Muscle of leg (tissue), 16 donors: ENCODE data around the gene NUTM2G. TPM values are rescaled to one million over a fixed set of nuclear protein-coding genes. Genes with fewer than 3 reads are reported as not detected.
"Not testable (repeated sequence)": the region's sequence is repeated elsewhere in the genome, so short reads cannot be mapped to it uniquely, and the experiment has no call there.

ENCODE experiments used
- DNase-seq: peaks from one replicate; pipeline ENCODE4 v3.0.0; 2013
- H3K27ac ChIP-seq: one replicate; pipeline ENCODE4 v1.5.1; 2013; ENCODE audit warnings: mild to moderate bottlenecking, low read length, control low read depth
- H3K27me3 ChIP-seq: one replicate; pipeline ENCODE4 v1.6.1; 2013; ENCODE audit warnings: low read length; ENCODE audit not compliant: control insufficient read depth, insufficient read depth
- H3K36me3 ChIP-seq: one replicate; pipeline ENCODE4 v1.6.1; 2013; ENCODE audit warnings: low read length; ENCODE audit not compliant: control insufficient read depth, insufficient read depth
- H3K4me1 ChIP-seq: one replicate; pipeline ENCODE4 v1.6.1; 2013; ENCODE audit warnings: low read length; ENCODE audit not compliant: control insufficient read depth, insufficient read depth
- H3K4me3 ChIP-seq: one replicate; pipeline ENCODE4 v1.5.1; 2013; ENCODE audit warnings: low read length, control low read depth
- H3K9me3 ChIP-seq: replicated peaks from 2 replicates; pipeline ENCODE4 v1.6.1; 2013; ENCODE audit warnings: low read depth, low read length; ENCODE audit not compliant: control insufficient read depth
- WGBS: methylation state at CpG from one replicate; pipeline ENCODE4 v1.1.5; 2013; ENCODE audit warnings: missing lambda C conversion rate; ENCODE audit not compliant: insufficient coverage; 5-methylcytosine and 5-hydroxymethylcytosine counted together
- long read RNA-seq, 11 donors: transcript quantifications; one replicate each; lab custom pipeline, GENCODE V29; 2026
- polyA plus RNA-seq, 8 donors: library from polyadenylated mRNA; unstranded; fragments of 120-200 nt; gene quantifications; one replicate each; pipeline versions ENCODE4 v1.2.1 to v1.2.3, GENCODE V29; 2013; ENCODE audit warnings: inconsistent platforms in 1 of 8, low replicate concordance in 1 of 8; ENCODE audit not compliant: insufficient read length in 8 of 8, insufficient read depth in 1 of 8
- total RNA-seq: library from RNA; stranded (reverse); fragments of 120-200 nt; gene quantifications from one replicate; pipeline ENCODE4 v1.2.4, GENCODE V29; 2013

Gene NUTM2G, protein sequence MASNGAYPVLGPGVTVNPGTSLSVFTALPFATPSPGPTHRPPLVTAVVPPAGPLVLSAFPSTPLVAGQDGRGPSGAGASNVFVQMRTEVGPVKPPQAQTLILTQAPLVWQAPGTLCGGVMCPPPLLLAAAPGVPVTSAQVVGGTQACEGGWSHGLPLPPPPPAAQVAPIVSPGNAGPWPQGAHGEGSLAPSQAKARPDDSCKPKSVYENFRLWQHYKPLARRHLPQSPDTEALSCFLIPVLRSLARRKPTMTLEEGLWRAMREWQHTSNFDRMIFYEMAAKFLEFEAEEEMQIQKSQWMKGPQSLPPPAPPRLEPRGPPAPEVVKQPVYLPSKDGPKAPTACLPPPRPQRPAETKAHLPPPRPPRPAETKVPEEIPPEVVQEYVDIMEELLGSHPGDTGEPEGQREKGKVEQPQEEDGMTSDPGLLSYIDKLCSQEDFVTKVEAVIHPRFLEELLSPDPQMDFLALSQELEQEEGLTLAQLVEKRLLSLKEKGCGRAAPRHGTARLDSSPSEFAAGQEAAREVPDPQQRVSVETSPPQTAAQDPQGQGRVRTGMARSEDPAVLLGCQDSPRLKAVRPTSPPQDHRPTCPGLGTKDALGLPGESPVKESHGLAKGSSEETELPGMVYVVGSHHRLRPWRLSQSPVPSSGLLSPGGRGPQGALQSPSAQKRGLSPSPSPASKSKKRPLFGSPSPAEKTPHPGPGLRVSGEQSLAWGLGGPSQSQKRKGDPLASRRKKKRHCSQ
- total RNA-seq (not detected), polyA plus RNA-seq (1 to 10 TPM in 3 of 8 donors, under 1 TPM in 5; 0.28 to 1.5 (median 0.65) TPM)
- long read RNA-seq, donor 1: 0 reads
- long read RNA-seq, donor 2: 0 reads
- long read RNA-seq, donor 3: 0 reads
- long read RNA-seq, donor 4: 0 reads
- long read RNA-seq, donor 5: 0 reads
- long read RNA-seq, donor 6, partial matches to known transcripts: 5 of 12 reads
- long read RNA-seq, donor 6, other reads (novel, unspliced or antisense): 7 of 12 reads
- long read RNA-seq, donor 7: 0 reads
- long read RNA-seq, donor 8: 0 reads
- long read RNA-seq, donor 9: 0 reads
- long read RNA-seq, donor 10: 0 reads
- long read RNA-seq, donor 11: 0 reads

DNA sequence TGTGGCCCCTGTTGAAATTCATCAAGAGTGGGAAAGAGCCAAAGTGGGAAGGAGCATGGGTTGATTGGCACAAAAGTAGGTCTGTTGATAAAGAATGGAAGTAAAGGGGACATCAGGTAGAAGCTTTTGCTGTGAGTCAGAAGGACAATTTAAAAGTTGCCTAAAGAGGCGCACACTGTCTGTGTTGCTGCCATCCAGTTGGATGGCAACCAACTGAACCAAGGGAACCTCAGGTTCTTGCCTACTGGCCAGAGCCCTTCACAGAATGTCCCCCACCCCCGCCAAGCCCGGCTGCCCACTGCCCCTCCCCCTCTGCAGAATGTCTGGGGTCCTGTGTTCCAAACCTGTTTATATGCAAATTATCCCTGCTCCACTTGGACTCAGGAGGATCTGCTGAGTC is at the start of gene NUTM2G:
NUTM2G (plus strand) TSS at position 301 of the 400 bp plus-strand sequence. CDS start 182 bp downstream, outside the sequence.
- H3K36me3 ChIP-seq, H3K4me1 ChIP-seq, H3K4me3 ChIP-seq, H3K27ac ChIP-seq, H3K9me3 ChIP-seq, H3K27me3 ChIP-seq, DNase-seq: not testable (repeated sequence)
- no CpG with 5 or more reads among the region's 3 CpGs for WGBS

GRCh38 chr9:96883922-96884321 is 44.7 kb upstream of the NUTM2G start:
- no CpG with 5 or more reads among the region's 1 CpG for WGBS
- Histone ChIP-seq H3K27ac (no peak overlapping the region), H3K9me3 (no peaks in the 10 kb centered on the region), H3K4me3 (no peak overlapping the region), H3K27me3 (peaks cover 6% of the 10 kb centered on the region), H3K4me1 (no peaks in the 10 kb centered on the region), H3K36me3 (no peaks in the 10 kb centered on the region)
- DNase-seq: no peak

GRCh38 chr9:96884443-96884842 is 44.2 kb upstream of the NUTM2G start:
- Histone ChIP-seq H3K4me3 (no peak overlapping the region), H3K36me3 (no peaks in the 10 kb centered on the region), H3K9me3 (no peaks in the 10 kb centered on the region), H3K27ac (no peak overlapping the region), H3K4me1 (no peaks in the 10 kb centered on the region), H3K27me3 (peaks cover under 1% of the 10 kb centered on the region)
- DNase-seq: no peak
- no CpG with 5 or more reads among the region's 2 CpGs for WGBS

DNA sequence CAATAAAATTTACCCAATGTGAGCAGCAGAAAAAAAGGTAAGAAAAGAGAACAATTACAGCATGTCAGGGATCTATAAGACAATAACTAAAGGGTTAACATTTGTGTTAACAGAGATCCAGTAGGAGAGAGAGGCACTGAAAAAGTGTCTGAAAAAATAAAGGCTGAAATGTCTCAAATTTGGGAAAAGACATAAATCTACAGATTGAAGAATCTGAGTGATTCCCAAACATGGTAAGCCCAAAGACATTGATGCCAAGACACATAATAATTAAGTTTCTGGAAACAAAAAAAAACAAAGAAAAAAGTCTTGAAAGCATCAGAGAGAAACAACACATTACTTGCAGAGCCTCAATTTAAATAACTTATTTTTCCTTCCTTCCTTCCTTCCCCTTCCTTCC is 43.2 kb upstream of the NUTM2G start:
- DNase-seq: no peak
- H3K4me1 ChIP-seq: no peaks in the 10 kb centered on the region
- H3K9me3 ChIP-seq: no peaks in the 10 kb centered on the region
- H3K27ac ChIP-seq: no peak overlapping the region
- no peaks in the 10 kb centered on the region for H3K36me3 ChIP-seq
- H3K4me3 ChIP-seq: no peak overlapping the region
- no peaks in the 10 kb centered on the region for H3K27me3 ChIP-seq

GRCh38 chr9:96888591-96888990 is 40.1 kb upstream of the NUTM2G start:
- H3K9me3 ChIP-seq: no peaks in the 10 kb centered on the region
- peaks cover 6% of the 10 kb centered on the region for H3K36me3 ChIP-seq
- 95% methylated on average over 3 of the region's 4 CpGs for WGBS
- DNase-seq: no peak
- H3K4me1 ChIP-seq: no peaks in the 10 kb centered on the region
- no peaks in the 10 kb centered on the region for H3K27me3 ChIP-seq
- no peak overlapping the region for H3K4me3 ChIP-seq
- no peak overlapping the region for H3K27ac ChIP-seq

GRCh38 chr9:96892131-96892530 is 36.5 kb upstream of the NUTM2G start:
- H3K36me3 ChIP-seq: peaks cover 22% of the 10 kb centered on the region
- H3K27ac ChIP-seq: no peak overlapping the region
- DNase-seq: no peak
- H3K27me3 ChIP-seq: no peaks in the 10 kb centered on the region
- H3K9me3 ChIP-seq: no peaks in the 10 kb centered on the region
- 98% methylated on average over 5 of the region's 7 CpGs for WGBS
- no peak overlapping the region for H3K4me3 ChIP-seq
- no peaks in the 10 kb centered on the region for H3K4me1 ChIP-seq

GRCh38 chr9:96900010-96900409 is 28.6 kb upstream of the NUTM2G start:
- H3K27ac ChIP-seq, H3K4me1 ChIP-seq, DNase-seq, H3K4me3 ChIP-seq, H3K27me3 ChIP-seq, H3K9me3 ChIP-seq: not testable (repeated sequence)
- WGBS: no CpG with 5 or more reads among the region's 2 CpGs
- H3K36me3 ChIP-seq: peaks cover 16% of the 10 kb centered on the region

DNA sequence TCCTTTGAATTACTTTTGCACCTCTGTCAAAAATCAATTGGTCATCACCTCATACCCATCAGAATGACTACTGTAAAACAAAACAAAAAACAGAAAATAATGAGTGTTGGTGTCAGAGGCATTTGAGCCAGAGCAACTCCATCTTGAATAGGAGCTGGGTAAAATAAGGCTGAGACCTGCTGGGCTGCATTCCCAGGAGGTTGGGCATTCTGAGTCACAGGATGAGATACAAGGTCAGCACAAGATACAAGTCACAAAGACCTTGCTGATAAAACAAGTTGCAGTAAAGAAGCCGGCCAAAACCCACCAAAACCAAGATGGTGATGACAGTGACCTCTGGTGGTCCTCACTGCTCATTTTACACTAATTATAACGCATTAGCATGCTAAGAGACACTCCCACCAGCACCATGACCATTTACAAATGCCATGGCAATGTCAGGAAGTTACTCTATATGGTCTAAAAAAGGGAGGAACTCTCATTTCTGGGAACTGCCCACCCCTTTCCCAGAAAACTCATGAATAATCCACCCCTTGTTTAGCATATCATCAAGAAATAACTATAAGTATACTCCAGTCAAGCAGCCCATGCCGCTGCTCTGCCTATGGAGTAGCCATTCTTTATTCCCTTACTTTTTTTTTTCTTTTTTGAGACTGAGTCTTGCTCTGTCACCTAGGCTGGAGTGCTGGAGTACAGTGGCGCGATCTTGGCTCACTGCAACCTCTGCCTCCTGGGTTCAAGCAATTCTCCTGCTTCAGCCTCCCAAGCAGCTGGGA is 23.5 kb upstream of the NUTM2G start:
- DNase-seq, H3K27ac ChIP-seq: not testable (repeated sequence)
- WGBS: no CpG with 5 or more reads among the region's 5 CpGs

DNA sequence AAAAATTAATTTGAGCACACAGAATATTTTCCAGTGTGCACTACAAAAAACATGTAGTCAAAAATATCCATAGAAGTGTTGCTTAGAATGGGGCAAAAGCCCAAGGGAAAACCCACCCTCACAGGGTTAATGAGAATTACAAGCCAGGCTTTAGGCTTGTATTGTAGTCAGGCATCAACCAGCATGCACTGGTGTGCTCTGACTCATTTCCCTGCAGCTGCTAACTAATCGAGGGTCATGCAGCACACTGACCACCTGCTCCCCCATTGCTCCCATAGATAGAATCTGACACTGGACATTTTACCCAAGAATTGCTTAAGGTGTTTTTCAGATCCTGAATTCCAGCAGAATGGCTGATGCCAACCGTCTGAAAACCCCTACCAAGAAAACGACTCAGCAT is 20.2 kb upstream of the NUTM2G start:
- DNase-seq: not testable (repeated sequence)
- no CpG with 5 or more reads among the region's 3 CpGs for WGBS

More for the DNA sequence above, 23.5 kb upstream of the NUTM2G start:
- H3K36me3 ChIP-seq, H3K4me3 ChIP-seq, H3K4me1 ChIP-seq, H3K27me3 ChIP-seq, H3K9me3 ChIP-seq: not testable (repeated sequence)

More for the DNA sequence above, 20.2 kb upstream of the NUTM2G start:
- not testable (repeated sequence) for H3K36me3 ChIP-seq, H3K27ac ChIP-seq, H3K9me3 ChIP-seq, H3K4me3 ChIP-seq, H3K4me1 ChIP-seq, H3K27me3 ChIP-seq
